Astrocyte (in vitro differentiated cells and primary cell): ENCODE measurements around the gene EFS. TPM values are rescaled to one million over a fixed set of nuclear protein-coding genes. Genes with fewer than 3 reads are reported as not detected.

Experiments used
- DNase-seq: peaks from one replicate; pipeline ENCODE4 v3.0.0-alpha.2; 2010; ENCODE audit warnings: low read depth
- FAIRE-seq: peaks from 2 replicates; lab custom pipeline; 2011; peaks lifted over from hg19 to GRCh38; lab: Jason Lieb, UNC
- H2AFZ ChIP-seq: 2 replicates; pipeline ENCODE4 v1.6.0; 2012; ENCODE audit warnings: low read depth, low read length, inconsistent platforms
- H3K27ac ChIP-seq: 2 replicates; pipeline ENCODE4 v1.5.1; 2011; ENCODE audit warnings: low read depth, low read length, inconsistent platforms
- H3K27me3 ChIP-seq: 2 replicates; pipeline ENCODE4 v1.6.0; 2011; ENCODE audit warnings: low read length, inconsistent platforms; ENCODE audit not compliant: insufficient read depth
- H3K36me3 ChIP-seq: 2 replicates; pipeline ENCODE4 v1.5.1; 2011; ENCODE audit warnings: low read length, inconsistent platforms; ENCODE audit not compliant: insufficient read depth
- H3K4me1 ChIP-seq: 2 replicates; pipeline ENCODE4 v1.5.1; 2011; ENCODE audit warnings: low read length, inconsistent platforms; ENCODE audit not compliant: insufficient read depth
- H3K4me2 ChIP-seq: 2 replicates; pipeline ENCODE4 v1.6.0; 2012; ENCODE audit warnings: low read length, inconsistent platforms
- H3K4me3 ChIP-seq: 2 replicates; pipeline ENCODE4 v1.5.1; 2011; ENCODE audit warnings: low read depth, mild to moderate bottlenecking, low read length, inconsistent platforms; ENCODE audit not compliant: insufficient read depth
- H3K79me2 ChIP-seq: 2 replicates; pipeline ENCODE4 v1.6.0; 2012; ENCODE audit warnings: mild to moderate bottlenecking, low read length, inconsistent platforms; ENCODE audit not compliant: insufficient read depth
- H3K9ac ChIP-seq: 2 replicates; pipeline ENCODE4 v1.6.0; 2012; ENCODE audit warnings: mild to moderate bottlenecking, low read length, inconsistent platforms
- H3K9me3 ChIP-seq: 2 replicates; pipeline ENCODE4 v1.5.1; 2012; ENCODE audit warnings: low read depth, mild to moderate bottlenecking, low read length, inconsistent platforms; ENCODE audit not compliant: insufficient read depth
- H4K20me1 ChIP-seq: 2 replicates; pipeline ENCODE4 v1.6.0; 2012; ENCODE audit warnings: low read length, inconsistent platforms; ENCODE audit not compliant: insufficient read depth
- H3K27ac Mint-ChIP-seq: one replicate; pipeline ENCODE4 v1.8.0; 2021; ENCODE audit warnings: mild to moderate bottlenecking, mixed read lengths; ENCODE audit not compliant: unreplicated experiment
- H3K27me3 Mint-ChIP-seq: one replicate; pipeline ENCODE4 v1.8.0; 2021; ENCODE audit warnings: low read depth, mixed read lengths; ENCODE audit not compliant: unreplicated experiment
- H3K36me3 Mint-ChIP-seq: one replicate; pipeline ENCODE4 v1.8.0; 2021; ENCODE audit warnings: low read depth, mixed read lengths; ENCODE audit not compliant: unreplicated experiment
- H3K4me1 Mint-ChIP-seq: one replicate; pipeline ENCODE4 v1.8.0; 2021; ENCODE audit warnings: low read depth, mixed read lengths; ENCODE audit not compliant: unreplicated experiment
- H3K4me3 Mint-ChIP-seq: one replicate; pipeline ENCODE4 v1.8.0; 2021; ENCODE audit warnings: mild to moderate bottlenecking, moderate library complexity, mixed read lengths; ENCODE audit not compliant: unreplicated experiment
- H3K9me3 Mint-ChIP-seq: one replicate; pipeline ENCODE4 v1.8.0; 2021; ENCODE audit warnings: mild to moderate bottlenecking, mixed read lengths; ENCODE audit not compliant: unreplicated experiment
- EZH2 ChIP-seq: IDR thresholded peaks from 2 replicates; pipeline ENCODE4 v1.6.1; 2012; ENCODE audit warnings: mild to moderate bottlenecking, low read length, inconsistent platforms; ENCODE audit not compliant: insufficient read depth
- total RNA-seq: library from RNA; stranded (reverse); gene quantifications from 2 replicates; pipeline ENCODE4 v1.2.1, GENCODE V29; 2021
- TF ChIP-seq, protein P1 (sequence below): IDR thresholded peaks from 2 replicates; pipeline ENCODE4 v1.5.1; 2011; ENCODE audit warnings: low read depth, mild to moderate bottlenecking, inconsistent platforms, low read length, moderate library complexity; ENCODE audit not compliant: insufficient read depth

Gene EFS
- total RNA-seq, 1 donor from 2014 or later: 6.5 TPM

DNA sequence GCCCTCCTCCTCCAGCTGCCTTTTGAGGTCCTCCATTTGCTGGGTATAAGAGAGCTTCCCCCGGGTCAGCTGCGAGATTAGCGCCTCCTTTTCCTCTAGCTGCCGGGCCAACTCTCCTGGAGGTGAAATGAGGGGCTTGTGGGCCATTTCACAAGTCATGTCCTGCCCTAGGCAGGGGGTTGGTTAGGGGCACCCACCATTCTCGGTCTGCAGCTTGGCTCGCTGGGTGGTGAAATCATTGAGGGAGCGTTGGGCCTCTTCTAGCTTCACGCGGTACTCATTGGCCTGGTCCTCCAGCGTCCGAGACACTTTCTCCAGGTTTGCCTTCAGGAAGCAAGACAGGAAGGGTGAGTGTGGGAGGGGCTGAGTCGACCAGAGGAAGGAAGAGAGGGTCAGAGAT is 24.4 kb upstream of the EFS start:
- Mint-ChIP-seq H3K4me3 (no peak overlapping the region), H3K36me3 (no peaks in the 10 kb centered on the region), H3K27me3 (peaks cover 57% of the 10 kb centered on the region), H3K9me3 (peaks cover 4% of the 10 kb centered on the region), H3K4me1 (peaks cover 3% of the 10 kb centered on the region), H3K27ac (no peak overlapping the region)
- Histone ChIP-seq H3K4me2 (no peak overlapping the region), H3K79me2 (no peaks in the 10 kb centered on the region), H2AFZ (no peak overlapping the region), H3K9ac (no peak overlapping the region), H3K4me3 (no peak overlapping the region), H4K20me1 (no peaks in the 10 kb centered on the region), H3K27ac (no peak overlapping the region), H3K27me3 (peaks cover 3% of the 10 kb centered on the region), H3K4me1 (no peaks in the 10 kb centered on the region), H3K9me3 (no peaks in the 10 kb centered on the region), H3K36me3 (no peaks in the 10 kb centered on the region)
- no peak for DNase-seq
- FAIRE-seq: no peak
- TF ChIP-seq, protein P1, sequence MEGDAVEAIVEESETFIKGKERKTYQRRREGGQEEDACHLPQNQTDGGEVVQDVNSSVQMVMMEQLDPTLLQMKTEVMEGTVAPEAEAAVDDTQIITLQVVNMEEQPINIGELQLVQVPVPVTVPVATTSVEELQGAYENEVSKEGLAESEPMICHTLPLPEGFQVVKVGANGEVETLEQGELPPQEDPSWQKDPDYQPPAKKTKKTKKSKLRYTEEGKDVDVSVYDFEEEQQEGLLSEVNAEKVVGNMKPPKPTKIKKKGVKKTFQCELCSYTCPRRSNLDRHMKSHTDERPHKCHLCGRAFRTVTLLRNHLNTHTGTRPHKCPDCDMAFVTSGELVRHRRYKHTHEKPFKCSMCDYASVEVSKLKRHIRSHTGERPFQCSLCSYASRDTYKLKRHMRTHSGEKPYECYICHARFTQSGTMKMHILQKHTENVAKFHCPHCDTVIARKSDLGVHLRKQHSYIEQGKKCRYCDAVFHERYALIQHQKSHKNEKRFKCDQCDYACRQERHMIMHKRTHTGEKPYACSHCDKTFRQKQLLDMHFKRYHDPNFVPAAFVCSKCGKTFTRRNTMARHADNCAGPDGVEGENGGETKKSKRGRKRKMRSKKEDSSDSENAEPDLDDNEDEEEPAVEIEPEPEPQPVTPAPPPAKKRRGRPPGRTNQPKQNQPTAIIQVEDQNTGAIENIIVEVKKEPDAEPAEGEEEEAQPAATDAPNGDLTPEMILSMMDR: no peak
- no peak for TF ChIP-seq EZH2

DNA sequence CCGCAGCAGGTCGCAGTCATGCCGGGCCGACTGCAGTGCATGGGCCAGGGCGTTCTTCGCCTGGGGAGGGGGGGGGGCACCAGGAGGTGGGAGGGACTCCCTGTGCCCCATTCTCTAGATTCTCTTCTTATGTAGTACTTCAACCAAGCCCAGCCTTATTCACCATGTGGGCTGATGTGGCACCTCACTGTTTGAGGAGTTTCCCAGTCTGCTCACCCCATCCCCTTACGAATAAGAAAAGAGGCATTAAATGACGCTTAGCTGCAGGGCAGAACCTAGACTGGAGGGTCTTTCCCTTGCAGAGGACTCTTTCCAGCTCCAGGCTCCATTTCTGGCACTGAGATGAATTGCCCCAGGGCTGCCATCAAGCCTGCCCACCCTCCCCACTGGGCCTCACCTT is 24.0 kb upstream of the EFS start:
- no peak overlapping the region for H2AFZ ChIP-seq
- peaks cover 3% of the 10 kb centered on the region for H3K27me3 ChIP-seq
- no peak for FAIRE-seq
- no peak overlapping the region for H3K4me2 ChIP-seq
- Mint-ChIP-seq H3K4me3 (no peak overlapping the region), H3K4me1 (peaks cover 3% of the 10 kb centered on the region), H3K27me3 (peaks cover 61% of the 10 kb centered on the region), H3K9me3 (peaks cover 4% of the 10 kb centered on the region), H3K36me3 (no peaks in the 10 kb centered on the region), H3K27ac (no peak overlapping the region)
- no peak overlapping the region for H3K4me3 ChIP-seq
- no peak for DNase-seq
- H4K20me1 ChIP-seq: no peaks in the 10 kb centered on the region
- no peak overlapping the region for H3K27ac ChIP-seq
- H3K79me2 ChIP-seq: no peaks in the 10 kb centered on the region
- no peaks in the 10 kb centered on the region for H3K4me1 ChIP-seq
- TF ChIP-seq, protein P1: no peak
- TF ChIP-seq EZH2: no peak
- H3K9me3 ChIP-seq: no peaks in the 10 kb centered on the region
- H3K9ac ChIP-seq: no peak overlapping the region
- H3K36me3 ChIP-seq: no peaks in the 10 kb centered on the region

DNA sequence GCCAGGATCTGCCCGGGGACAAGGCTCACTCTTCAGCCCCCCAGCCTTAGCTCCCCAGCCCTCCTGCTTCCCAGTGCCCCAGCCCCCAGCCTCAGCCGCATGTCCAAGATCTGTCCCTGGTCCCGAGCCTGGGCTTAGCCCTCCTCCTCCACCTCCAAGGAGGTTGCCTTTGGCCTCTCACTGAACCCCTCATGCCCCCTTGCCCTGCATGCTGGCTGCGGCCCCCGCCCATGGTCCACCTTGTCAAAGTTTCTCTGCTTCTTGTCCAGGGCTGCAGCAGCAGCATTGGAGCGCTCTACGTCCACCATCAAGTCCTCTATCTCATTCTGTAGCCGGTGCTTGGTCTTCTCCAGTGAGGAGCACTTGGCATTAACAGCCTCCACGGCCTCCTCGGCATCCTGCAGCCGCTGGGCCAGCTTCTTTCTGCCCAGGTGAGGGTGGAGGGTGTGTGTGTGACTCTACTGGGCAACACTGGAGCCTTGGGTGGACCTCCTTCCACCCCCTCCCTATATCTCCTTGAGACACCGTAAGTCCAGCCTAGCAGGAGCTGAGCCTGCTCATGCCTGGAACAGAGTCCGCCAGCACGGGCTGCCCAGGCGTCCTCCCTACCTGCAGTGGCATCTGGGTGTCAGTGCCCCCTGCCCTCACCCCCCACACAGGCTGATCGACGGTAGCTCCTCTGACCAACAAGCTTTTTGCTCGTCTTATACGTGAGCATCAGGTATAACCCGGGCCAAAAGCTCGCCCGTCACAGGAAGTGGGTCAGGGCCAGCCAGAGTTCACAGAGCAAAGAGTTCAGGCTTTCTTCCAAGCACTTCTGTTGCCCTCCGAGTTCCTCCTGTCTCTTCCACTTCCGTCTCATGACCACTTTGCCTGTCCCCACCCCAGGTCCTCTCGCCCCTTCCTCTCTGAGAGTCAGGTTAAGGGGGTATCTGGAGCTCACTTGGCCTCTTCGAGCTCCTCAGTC is 23.2 kb upstream of the EFS start:
- Mint-ChIP-seq H3K27me3 (peaks cover 60% of the 10 kb centered on the region), H3K9me3 (peaks cover 4% of the 10 kb centered on the region), H3K4me1 (peaks cover 3% of the 10 kb centered on the region), H3K27ac (no peak overlapping the region), H3K4me3 (no peak overlapping the region), H3K36me3 (no peaks in the 10 kb centered on the region)
- Histone ChIP-seq H3K36me3 (no peaks in the 10 kb centered on the region), H3K79me2 (no peaks in the 10 kb centered on the region), H2AFZ (no peak overlapping the region), H3K4me1 (no peaks in the 10 kb centered on the region), H4K20me1 (no peaks in the 10 kb centered on the region), H3K9ac (no peak overlapping the region), H3K9me3 (no peaks in the 10 kb centered on the region), H3K27ac (no peak overlapping the region), H3K4me3 (no peak overlapping the region), H3K4me2 (no peak overlapping the region), H3K27me3 (peaks cover 6% of the 10 kb centered on the region)
- TF ChIP-seq, protein P1: no peak
- no peak for TF ChIP-seq EZH2
- no peak for FAIRE-seq
- no peak for DNase-seq
